Activated CD8-positive, alpha-beta memory T cell treated with anti-CD3 and anti-CD28 coated beads, Interleukin-2, amount 50 U/mL, for 24 hours (primary cell): Measurements from ENCODE around the gene ANKRD63.

ENCODE experiments used
- DNase-seq: peaks from one replicate; pipeline ENCODE4 v3.0.0-alpha.2; 2020; ENCODE audit errors: extremely low read depth

Gene ANKRD63

DNA sequence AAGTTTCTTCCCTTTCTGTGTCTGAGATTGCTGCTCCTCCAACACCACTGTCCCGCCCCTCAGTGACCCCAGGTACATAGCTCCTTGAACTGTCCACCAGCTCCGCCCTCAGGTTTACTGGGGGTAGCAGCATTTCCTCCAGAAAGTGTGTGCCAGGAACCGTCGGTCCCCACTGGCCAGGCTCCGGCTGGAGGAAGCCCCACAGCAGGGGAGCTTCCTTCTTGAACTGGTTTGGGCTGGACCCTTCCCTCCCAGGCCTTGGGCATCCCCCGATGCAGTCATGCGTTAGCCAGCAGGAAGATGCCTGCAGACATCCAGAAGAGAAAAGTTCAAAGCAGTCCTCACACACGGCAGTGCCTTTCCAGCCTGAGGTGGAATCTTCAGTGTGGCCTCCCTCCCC lies 24.3 kb downstream of the ANKRD63 start:
- no peak for DNase-seq

- DNase-seq, result no peak
These were observed 25.0 kb downstream of the ANKRD63 start for GRCh38 chr15:40257656-40258450.

DNA sequence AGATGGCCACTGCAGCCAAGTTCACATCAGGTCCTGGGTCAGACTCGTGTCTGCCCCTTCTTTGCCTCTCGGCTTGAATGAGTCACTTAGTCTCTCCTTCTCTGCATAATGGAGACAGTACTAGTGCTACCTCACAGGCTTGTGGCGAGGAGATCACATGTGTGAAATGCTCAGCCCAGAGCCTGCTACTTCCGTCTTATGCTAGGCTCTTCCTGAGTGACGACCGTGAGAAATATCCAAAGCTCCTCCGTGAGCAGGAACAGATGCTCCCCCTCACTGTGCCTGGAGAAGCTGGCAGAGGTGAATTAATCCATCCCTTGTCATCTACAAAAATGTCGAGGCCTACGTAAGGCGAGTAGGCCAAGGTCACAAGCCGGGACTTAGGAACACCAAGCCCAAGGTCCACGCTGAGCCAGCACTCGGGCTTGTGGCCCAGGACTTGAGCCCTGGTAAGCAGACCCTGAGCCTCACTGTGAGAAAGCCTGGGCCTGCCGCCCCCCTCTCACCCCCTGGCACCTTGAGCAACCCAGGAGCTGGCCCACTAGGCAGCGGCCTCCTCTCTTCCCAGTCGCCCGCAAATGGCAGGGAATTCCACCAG lies 26.1 kb downstream of the ANKRD63 start:
- no peak for DNase-seq

DNA sequence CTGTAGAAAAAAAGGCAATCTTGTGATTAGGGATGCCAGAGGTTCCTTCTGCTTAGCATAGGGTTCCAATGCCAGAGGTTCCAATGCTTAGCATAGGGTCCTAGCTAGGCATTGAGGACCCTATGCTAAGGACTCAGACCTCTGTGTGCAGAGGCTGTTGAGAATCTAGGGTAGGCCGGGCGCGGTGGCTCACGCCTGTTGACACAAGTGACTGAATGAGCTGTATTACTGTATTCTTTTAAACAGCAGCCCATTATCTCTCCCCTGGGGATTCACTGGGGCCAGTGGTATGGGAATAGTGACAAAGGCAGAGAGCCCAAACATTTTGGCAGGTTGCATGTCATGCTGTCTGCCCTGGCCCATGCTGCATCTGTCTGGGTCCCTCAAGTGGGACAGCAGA lies 27.8 kb downstream of the ANKRD63 start:
- DNase-seq, result no peak

DNA sequence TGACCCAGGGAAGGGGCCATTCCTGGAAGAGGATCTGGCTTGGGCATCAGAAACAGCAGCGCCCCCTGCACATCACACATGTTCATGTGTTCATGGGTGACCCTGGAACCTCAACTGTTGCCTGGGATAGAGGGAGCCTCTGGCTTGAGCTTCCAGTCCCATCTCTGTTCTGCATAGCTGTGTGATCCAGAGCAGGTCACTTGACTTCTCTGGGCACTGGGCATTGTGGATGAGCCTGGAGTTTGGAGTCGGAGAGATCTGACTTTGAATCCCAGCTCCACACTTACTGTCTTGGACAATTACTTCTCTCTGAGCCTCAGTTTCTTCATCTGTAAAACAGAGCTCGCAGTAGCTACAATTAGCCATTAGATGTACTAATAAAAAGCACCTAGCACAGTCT lies 28.4 kb downstream of the ANKRD63 start:
- no peak for DNase-seq

DNA sequence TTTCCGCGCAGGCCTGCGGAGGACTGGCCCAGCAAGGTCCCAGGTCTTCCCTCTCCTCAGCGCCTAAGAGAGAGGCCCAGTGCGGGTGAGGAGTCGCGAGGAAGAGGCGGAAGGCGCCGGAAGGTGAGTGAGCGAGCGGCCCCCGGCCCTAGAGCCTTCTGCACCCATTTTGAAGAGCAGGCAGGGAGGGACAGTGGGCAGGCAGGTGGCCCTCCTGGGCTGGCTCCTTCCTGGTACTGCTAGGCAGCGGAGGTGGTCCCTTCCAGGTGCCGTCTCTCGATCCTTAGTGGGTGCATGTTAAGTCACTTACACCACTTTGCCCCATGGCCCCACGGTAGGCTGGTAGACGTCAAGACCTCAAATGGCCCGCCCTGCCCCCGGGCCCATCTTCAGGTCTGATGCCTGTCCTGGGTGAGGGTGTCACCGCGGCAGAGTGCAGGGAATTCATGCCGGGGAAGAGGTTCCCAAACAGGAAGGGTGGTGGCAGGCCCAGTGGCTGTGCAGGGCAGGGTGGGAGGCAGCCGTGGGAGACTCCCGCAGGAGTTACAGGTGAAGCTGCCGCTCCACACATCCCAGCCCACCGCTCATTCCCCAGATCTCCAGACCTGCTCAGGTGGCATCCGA lies 29.6 kb downstream of the ANKRD63 start:
- DNase-seq, result no peak

GRCh38 chr15:40252438-40253166 lies 30.3 kb downstream of the ANKRD63 start:
- no peak for DNase-seq

GRCh38 chr15:40252141-40252437 lies 30.8 kb downstream of the ANKRD63 start:
- no peak for DNase-seq

DNA sequence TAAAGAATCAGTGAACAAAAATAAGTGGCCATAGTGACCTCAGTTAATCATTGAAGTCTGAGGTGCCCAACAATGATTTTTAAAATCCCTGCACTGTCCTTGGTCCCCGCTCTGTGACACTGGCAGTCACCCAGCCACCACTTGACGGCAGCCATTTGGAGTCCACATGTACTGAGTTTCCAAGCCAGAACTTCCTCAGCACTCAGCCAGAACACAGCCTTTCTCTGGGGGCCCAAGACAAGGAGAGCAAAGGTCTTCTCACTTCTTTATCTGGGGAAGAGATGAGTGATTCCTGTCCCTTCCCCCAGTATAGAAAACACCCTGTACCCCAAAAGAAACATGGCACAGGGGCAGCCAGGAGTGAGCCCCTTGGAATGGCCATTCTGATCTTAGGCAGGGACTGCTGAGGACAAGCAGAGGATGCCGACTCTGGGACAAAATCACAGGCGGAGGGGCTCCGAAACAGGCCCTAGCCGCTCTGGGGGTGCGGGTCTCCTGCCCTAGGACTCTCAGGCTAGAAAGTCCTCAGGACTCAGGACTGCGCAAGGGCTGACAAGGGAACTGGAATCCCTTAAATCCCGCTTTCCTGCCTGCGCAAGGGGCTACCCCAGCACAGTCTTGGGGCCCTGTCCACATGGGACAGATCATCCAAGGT lies 31.3 kb downstream of the ANKRD63 start:
- no peak for DNase-seq

DNA sequence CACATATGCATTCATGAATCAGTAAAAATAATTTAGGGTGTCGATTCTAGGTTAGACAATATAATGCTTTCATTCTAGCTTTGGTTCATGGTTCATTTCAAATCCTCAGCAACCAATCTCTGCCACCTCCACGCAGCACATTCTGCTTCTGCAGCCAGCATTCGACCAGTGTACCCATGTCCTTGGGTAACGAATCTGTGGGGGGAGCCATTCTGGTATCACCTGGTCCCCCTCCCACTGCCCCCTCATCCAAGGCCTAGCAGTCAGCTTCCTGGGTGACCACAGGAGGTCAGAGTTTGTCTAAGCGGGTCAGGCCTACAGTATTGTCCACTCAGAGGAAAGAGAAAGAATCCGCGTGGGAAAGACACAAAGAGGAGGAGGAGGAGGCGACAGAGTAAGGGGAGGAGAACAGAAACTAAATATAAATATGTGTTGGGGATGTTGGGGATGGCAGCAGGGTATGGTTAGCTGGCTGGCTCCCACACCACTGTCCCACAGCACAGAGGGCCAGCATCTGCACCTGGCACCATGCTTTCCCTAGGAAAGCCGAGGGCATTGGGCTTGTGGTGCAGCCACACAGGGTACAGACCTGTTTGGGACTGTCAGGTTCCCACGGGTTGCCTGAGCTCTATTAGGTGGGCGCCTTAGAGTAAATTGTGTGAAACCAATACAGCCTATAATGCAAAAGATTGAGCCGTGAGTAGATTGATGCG lies 31.9 kb downstream of the ANKRD63 start:
- no peak for DNase-seq

DNA sequence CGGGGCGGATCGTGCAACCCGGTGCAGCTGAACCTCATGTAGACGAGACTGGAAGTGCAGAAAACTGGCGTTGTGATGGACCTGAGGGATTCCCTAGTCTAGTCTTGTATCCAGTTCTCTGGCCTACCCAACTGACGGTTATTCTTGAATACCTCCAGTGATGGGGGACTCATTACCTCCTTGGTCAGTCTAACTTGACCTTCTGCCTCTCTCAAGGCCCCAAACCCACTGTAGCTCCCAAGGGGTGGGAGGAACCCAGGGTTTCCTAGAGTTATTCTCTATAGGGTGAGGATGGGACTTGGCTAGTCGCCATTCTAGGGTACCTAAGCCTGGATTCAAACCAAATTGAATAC lies 32.6 kb downstream of the ANKRD63 start:
- no peak for DNase-seq

- no peak for DNase-seq
These were observed 33.2 kb downstream of the ANKRD63 start for GRCh38 chr15:40249477-40250303.

- DNase-seq, result no peak
These were observed 34.7 kb downstream of the ANKRD63 start for GRCh38 chr15:40248006-40248783.

GRCh38 chr15:40247406-40247971 lies 35.4 kb downstream of the ANKRD63 start:
- DNase-seq, result no peak

DNA sequence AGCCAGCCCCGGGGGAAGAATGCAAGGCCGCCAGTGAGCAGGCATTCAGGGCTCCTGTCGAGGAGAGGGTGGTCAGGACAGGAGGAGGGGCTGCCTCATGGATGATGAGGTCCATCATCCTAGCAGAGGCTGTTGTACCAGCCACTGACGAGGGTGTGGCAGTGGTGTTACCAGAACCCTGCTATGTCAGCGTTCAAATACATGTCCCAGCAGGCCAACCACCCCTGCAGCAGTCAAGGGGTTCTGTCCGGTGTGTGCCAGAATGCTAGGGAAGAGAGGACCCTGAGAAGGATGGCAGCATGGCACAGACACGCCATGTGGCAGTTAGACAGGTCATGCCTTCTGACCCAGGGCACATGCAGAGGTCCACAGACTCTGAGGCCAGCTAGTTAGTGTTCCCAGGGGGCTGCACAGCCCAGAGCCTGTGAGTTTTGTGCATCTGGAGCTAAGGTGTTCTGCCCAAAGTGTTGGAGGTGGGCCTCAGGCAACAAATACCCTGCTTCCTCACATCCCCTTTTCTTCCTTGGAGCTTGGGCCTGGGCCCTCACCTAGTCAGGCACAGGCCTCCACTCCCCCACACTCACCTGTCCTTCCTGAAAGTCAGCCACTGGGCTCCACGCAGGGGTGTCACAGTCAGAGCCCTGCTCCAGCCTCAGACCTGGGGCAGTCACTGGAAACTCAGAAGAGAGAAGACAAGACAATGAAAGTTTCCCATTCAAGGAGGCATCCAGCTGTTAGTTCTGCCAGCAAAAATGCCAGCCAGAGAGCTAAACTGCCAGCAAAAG lies 36.2 kb downstream of the ANKRD63 start:
- DNase-seq, result no peak

DNA sequence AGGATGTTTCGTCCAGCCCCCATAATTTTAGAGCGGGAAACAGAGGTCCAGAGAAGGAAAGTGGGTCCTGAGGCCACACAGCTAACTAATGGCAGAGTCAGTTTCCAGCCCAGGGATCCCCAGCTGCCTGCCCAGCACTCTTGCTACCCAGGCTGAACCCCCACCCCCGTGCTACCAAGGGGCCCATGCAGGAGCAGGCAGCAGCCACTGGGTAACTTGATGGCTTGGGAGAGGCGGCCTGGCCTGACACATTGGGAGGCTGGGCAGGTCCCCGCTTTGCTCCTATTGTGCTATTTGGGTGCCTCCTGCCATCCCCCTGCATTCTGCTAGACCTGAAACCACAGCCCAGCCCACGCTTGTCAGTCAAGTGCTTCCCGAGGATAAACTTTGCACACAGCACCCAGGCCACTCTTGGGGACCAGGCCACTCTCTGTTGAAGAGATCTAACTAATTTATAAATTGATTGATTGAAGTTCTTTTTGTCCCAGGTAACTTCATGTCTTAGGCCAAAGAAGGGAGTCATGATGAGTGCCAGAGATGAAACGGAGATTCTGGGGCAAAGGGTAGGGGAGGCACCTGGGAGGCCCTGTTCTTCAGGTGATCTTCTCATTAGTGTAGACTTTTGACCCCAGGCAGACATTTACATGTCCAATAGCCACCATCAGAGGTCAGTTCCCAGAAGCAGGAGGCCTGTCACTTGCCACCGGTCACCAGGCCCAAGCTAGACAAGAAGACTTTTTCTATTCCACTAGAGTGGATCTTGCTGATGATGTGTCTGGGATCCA lies 37.0 kb downstream of the ANKRD63 start:
- DNase-seq, result no peak

DNA sequence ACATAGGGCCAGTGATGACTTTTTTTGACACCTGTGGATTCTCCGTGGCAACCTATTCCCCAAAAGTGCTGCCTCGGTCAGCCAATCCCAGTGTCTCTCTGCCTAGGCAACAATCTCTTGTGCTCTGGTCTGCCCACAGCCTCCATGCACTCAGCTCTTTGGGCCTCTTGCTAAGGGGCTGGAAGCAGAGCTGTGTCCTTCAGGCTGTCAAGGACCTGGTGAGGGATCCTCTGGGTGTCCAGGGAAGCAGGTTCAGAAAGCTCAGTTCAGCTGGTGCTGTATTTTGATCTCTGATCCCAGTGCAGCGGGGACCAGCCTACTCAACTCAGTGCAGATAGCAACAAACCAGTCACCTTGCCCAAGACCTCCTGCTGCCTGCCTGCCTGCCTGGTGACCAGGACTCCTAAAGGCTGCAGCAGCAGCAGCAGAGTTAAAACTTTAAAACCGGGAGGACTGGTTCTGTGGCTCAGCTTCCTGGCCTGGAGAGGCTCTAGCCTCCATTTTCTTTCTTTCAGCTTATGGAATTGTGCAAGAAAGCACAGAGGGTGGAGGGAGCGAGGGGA lies 37.8 kb downstream of the ANKRD63 start:
- DNase-seq, result no peak
